Glutamatergic neuron (in vitro differentiated cells): ENCODE data around the gene FAIM2. TPM values are rescaled to one million over a fixed set of nuclear protein-coding genes. Genes with fewer than 3 reads are reported as not detected.

Source experiments
- DNase-seq: peaks from one replicate; pipeline ENCODE4 v3.0.0; 2022
- H3K27ac Mint-ChIP-seq: one replicate; pipeline ENCODE4 v1.8.0; 2020; ENCODE audit warnings: mild to moderate bottlenecking, mixed read lengths, inconsistent platforms; ENCODE audit not compliant: unreplicated experiment
- H3K27me3 Mint-ChIP-seq: one replicate; pipeline ENCODE4 v1.8.0; 2020; ENCODE audit warnings: mild to moderate bottlenecking, moderate library complexity, mixed read lengths, inconsistent platforms; ENCODE audit not compliant: unreplicated experiment
- H3K36me3 Mint-ChIP-seq: one replicate; pipeline ENCODE4 v1.8.0; 2020; ENCODE audit warnings: mild to moderate bottlenecking, mixed read lengths, inconsistent platforms; ENCODE audit not compliant: unreplicated experiment
- H3K4me1 Mint-ChIP-seq: one replicate; pipeline ENCODE4 v1.8.0; 2020; ENCODE audit warnings: mild to moderate bottlenecking, low read depth, mixed read lengths, inconsistent platforms; ENCODE audit not compliant: unreplicated experiment
- H3K4me3 Mint-ChIP-seq: one replicate; pipeline ENCODE4 v1.8.0; 2020; ENCODE audit warnings: mild to moderate bottlenecking, mixed read lengths, inconsistent platforms; ENCODE audit not compliant: unreplicated experiment
- H3K9me3 Mint-ChIP-seq: one replicate; pipeline ENCODE4 v1.8.0; 2020; ENCODE audit warnings: mild to moderate bottlenecking, moderate library complexity, mixed read lengths, inconsistent platforms; ENCODE audit not compliant: unreplicated experiment
- total RNA-seq: library from RNA; stranded (reverse); fragmentation: NEBNext Ultra II Directional; extraction: Animal tissue kit (Norgen Biotek cat#: 25700); gene quantifications from one replicate; pipeline ENCODE4 v1.2.1, GENCODE V29; 2021; ENCODE audit not compliant: unreplicated experiment
- TF ChIP-seq, protein P1 (sequence below): fragments of 200-600 bp; sonication (generic); IDR thresholded peaks from one replicate; pipeline ENCODE4 v1.5.0; 2021; ENCODE audit not compliant: partially characterized antibody, unreplicated experiment

Gene FAIM2
- total RNA-seq, 1 donor from 2014 or later, result 3.5 TPM

DNA sequence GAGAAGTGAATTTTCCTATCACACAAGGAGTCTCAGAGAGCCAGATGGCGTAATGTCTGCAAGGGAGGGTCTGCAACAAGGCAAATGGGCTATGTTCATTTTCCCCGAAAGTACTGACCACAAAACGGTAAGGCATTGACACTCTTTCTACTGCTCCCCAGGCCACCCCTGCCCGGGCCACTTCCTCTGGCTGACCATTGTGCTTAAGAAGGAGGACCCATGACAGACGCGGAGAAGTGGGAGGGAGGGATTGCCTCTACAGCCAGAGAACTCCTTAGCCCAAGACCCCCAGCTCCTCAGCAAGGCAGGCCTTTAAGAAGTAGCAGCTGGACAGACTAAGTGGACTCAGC, 76.7 kb downstream of the FAIM2 start:
- H3K4me1 Mint-ChIP-seq, result peaks cover 39% of the 10 kb centered on the region
- DNase-seq, result no peak
- H3K4me3 Mint-ChIP-seq, result peak overlapping the region; percentile 92
- peak overlapping the region; percentile 90 for H3K27ac Mint-ChIP-seq
- H3K9me3 Mint-ChIP-seq, result peaks cover 12% of the 10 kb centered on the region
- no peaks in the 10 kb centered on the region for H3K36me3 Mint-ChIP-seq
- H3K27me3 Mint-ChIP-seq, result peaks cover 4% of the 10 kb centered on the region
- TF ChIP-seq, protein P1, sequence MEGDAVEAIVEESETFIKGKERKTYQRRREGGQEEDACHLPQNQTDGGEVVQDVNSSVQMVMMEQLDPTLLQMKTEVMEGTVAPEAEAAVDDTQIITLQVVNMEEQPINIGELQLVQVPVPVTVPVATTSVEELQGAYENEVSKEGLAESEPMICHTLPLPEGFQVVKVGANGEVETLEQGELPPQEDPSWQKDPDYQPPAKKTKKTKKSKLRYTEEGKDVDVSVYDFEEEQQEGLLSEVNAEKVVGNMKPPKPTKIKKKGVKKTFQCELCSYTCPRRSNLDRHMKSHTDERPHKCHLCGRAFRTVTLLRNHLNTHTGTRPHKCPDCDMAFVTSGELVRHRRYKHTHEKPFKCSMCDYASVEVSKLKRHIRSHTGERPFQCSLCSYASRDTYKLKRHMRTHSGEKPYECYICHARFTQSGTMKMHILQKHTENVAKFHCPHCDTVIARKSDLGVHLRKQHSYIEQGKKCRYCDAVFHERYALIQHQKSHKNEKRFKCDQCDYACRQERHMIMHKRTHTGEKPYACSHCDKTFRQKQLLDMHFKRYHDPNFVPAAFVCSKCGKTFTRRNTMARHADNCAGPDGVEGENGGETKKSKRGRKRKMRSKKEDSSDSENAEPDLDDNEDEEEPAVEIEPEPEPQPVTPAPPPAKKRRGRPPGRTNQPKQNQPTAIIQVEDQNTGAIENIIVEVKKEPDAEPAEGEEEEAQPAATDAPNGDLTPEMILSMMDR, result no peak

- Mint-ChIP-seq H3K9me3 (peaks cover 12% of the 10 kb centered on the region), H3K27ac (peak overlapping the region; percentile 90), H3K36me3 (no peaks in the 10 kb centered on the region), H3K4me3 (peak overlapping the region; percentile 92), H3K27me3 (peaks cover 4% of the 10 kb centered on the region), H3K4me1 (peaks cover 43% of the 10 kb centered on the region)
- no peak for DNase-seq
- TF ChIP-seq, protein P1, result no peak
Measured at GRCh38 chr12:49825971-49826421, 77.7 kb downstream of the FAIM2 start.

- peaks cover 46% of the 10 kb centered on the region for H3K4me1 Mint-ChIP-seq
- peaks cover 12% of the 10 kb centered on the region for H3K9me3 Mint-ChIP-seq
- no peak for DNase-seq
Measured at GRCh38 chr12:49825360-49825970, 78.2 kb downstream of the FAIM2 start.

GRCh38 chr12:49824895-49825294, 78.8 kb downstream of the FAIM2 start:
- Mint-ChIP-seq H3K27me3 (peaks cover 4% of the 10 kb centered on the region), H3K36me3 (no peaks in the 10 kb centered on the region), H3K4me3 (peak overlapping the region; percentile 77), H3K9me3 (peaks cover 10% of the 10 kb centered on the region), H3K4me1 (peaks cover 46% of the 10 kb centered on the region), H3K27ac (peak overlapping the region; percentile 74)
- no peak for DNase-seq
- TF ChIP-seq, protein P1, result no peak

More at GRCh38 chr12:49825360-49825970, 78.2 kb downstream of the FAIM2 start:
- Mint-ChIP-seq H3K27ac (peak overlapping the region; percentile 74), H3K27me3 (peaks cover 4% of the 10 kb centered on the region), H3K36me3 (no peaks in the 10 kb centered on the region), H3K4me3 (peak overlapping the region; percentile 77)
- TF ChIP-seq, protein P1, result no peak

- Mint-ChIP-seq H3K4me3 (peak overlapping the region; percentile 67), H3K9me3 (peaks cover 11% of the 10 kb centered on the region), H3K27ac (peak overlapping the region; percentile 74), H3K4me1 (peaks cover 45% of the 10 kb centered on the region), H3K36me3 (no peaks in the 10 kb centered on the region), H3K27me3 (peaks cover 3% of the 10 kb centered on the region)
- TF ChIP-seq, protein P1, result no peak
- no peak for DNase-seq
Measured at GRCh38 chr12:49824416-49824815, 79.3 kb downstream of the FAIM2 start.
